MM.1S (cell line): ENCODE measurements around the gene TNFRSF13B.
"Not testable (repeated sequence)": the region's sequence is repeated elsewhere in the genome, so short reads cannot be mapped to it uniquely, and the experiment has no call there.

ENCODE experiments used
- CTCF ChIP-seq: fragments of 300-600 bp; sonication (generic); IDR thresholded peaks from 2 replicates; pipeline ENCODE4 v1.5.1; 2016; ENCODE audit warnings: antibody characterized with exemption, low read length, mixed read lengths
- EZH2 ChIP-seq: fragments of 300-600 bp; sonication (generic); optimal IDR thresholded peaks from 2 replicates; pipeline ENCODE3; 2017; ENCODE audit warnings: low read depth, mild to moderate bottlenecking, antibody characterized with exemption, low read length, mixed read lengths

DNA sequence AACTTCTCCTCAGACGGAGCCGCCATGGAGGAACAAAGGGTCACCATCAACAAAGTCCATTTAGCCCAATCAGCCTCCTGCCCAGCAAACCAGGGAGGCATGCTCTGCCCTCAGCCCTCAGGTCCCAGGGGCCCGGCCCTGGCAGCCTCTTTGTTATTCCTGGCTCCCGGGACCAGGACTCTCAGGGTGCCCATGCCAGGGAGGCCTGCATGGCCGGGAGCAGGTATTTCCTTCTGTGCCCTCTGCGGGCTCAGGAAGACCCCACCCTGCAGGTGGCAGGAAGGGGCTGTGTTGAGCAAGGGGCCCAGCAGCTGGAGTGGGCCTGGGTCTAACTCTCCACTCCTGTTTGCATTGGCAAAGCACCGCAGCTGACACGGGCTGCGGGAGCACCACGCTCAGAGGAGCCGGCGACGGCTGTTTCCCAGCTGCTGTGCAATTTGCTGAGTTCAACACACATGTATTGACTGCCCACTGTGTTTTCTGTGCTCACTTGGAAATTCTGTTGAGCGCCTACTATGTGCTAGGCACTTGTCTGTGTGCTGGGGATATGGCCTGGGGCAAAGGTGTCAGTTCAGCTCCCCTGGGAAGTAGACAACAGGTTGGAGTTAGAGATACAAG, 33.2 kb upstream of the TNFRSF13B start:
- TF ChIP-seq CTCF, EZH2: not testable (repeated sequence)
